ENCODE measurements around the gene PAK1.

- TF ChIP-seq RNF2 (IDR thresholded peaks at IDR 0.05; ENCODE audit: borderline replicate concordance, low read depth, low read length, missing control alignments, poor library complexity, severe bottlenecking): no peak
- TF ChIP-seq RAD21 (IDR thresholded peaks at IDR 0.05 in 1 of 2, conservative IDR thresholded peaks at IDR 0.05 in 1 of 2; ENCODE audit: low read depth in 2 of 2, low read length in 2 of 2): no peak
- no peak for TF ChIP-seq CTCF (IDR thresholded peaks at IDR 0.05; ENCODE audit: control extremely low read depth in 1 of 3, insufficient read depth in 1 of 3, low read depth in 1 of 3, low read length in 3 of 3)
- no peak for TF ChIP-seq EZH2 (IDR thresholded peaks at IDR 0.05; ENCODE audit: low read depth, low read length, severe bottlenecking)
- no peak for TF ChIP-seq GABPA (IDR thresholded peaks at IDR 0.05; ENCODE audit: borderline replicate concordance, insufficient read depth, low read length)
- no peak for TF ChIP-seq MAX (IDR thresholded peaks at IDR 0.05)
- TF ChIP-seq SRF (IDR thresholded peaks at IDR 0.05; ENCODE audit: low read depth, low read length): no peak
- TF ChIP-seq ZNF274 (IDR thresholded peaks at IDR 0.05; ENCODE audit: borderline replicate concordance, extremely low read depth, low read length): no peak
- TF ChIP-seq MAFK (IDR thresholded peaks at IDR 0.05; ENCODE audit: low read depth, low read length): no peak
- TF ChIP-seq EP300 (IDR thresholded peaks at IDR 0.05; ENCODE audit: borderline replicate concordance in 1 of 2, low read depth in 2 of 2, low read length in 2 of 2): no peak
- TF ChIP-seq TAF1 (IDR thresholded peaks at IDR 0.05; ENCODE audit: low read depth, low read length): no peak
- no peak for TF ChIP-seq SIN3A (conservative IDR thresholded peaks at IDR 0.05 in 1 of 2, IDR thresholded peaks at IDR 0.05 in 1 of 2; ENCODE audit: low read depth in 1 of 2, low read length in 2 of 2)
- no peak for TF ChIP-seq TCF12 (IDR thresholded peaks at IDR 0.05; ENCODE audit: low read depth, low read length)
These were observed 73.6 kb downstream of the PAK1 start for GRCh38 chr11:77400271-77400670.
